CD8-positive, alpha-beta memory T cell (primary cell): ENCODE measurements around the gene CCL18. TPM values are rescaled to one million over a fixed set of nuclear protein-coding genes. Genes with fewer than 3 reads are reported as not detected.
"Not testable (repeated sequence)": the region's sequence is repeated elsewhere in the genome, so short reads cannot be mapped to it uniquely, and the experiment has no call there.

Experiments used
- CTCF ChIA-PET: fragments of 350-600 bp; sonication (Branson Sonifier 250); formaldehyde crosslinking; loops from one replicate; lab custom pipeline; 2021; ENCODE audit warnings: antibody characterized with exemption; lab: Charles Lee
- POLR2A ChIA-PET: fragments of 350-600 bp; sonication (Branson Sonifier 250); formaldehyde crosslinking; loops from one replicate; lab custom pipeline; 2021; ENCODE audit warnings: antibody characterized with exemption; lab: Charles Lee
- DNase-seq, 5 donors: peaks; one replicate each; pipeline versions ENCODE4 v3.0.0 to v3.0.0-alpha.2; 2020 to 2022; ENCODE audit warnings: mixed read lengths in 1 of 5
- H3K27ac ChIP-seq: one replicate; pipeline ENCODE4 v1.7.0; 2013; ENCODE audit warnings: low read depth, mild to moderate bottlenecking, low read length, moderate library complexity
- H3K27me3 ChIP-seq: 2 replicates; pipeline ENCODE4 v1.7.0; 2013; ENCODE audit warnings: low read length, mild to moderate bottlenecking; ENCODE audit not compliant: insufficient read depth, poor library complexity, severe bottlenecking
- H3K36me3 ChIP-seq: 2 replicates; pipeline ENCODE4 v1.7.0; 2013; ENCODE audit warnings: mild to moderate bottlenecking, low read length, moderate library complexity; ENCODE audit not compliant: insufficient read depth
- H3K4me1 ChIP-seq: 2 replicates; pipeline ENCODE4 v1.7.0; 2013; ENCODE audit warnings: mild to moderate bottlenecking, low read length, moderate library complexity; ENCODE audit not compliant: insufficient read depth
- H3K4me3 ChIP-seq: 2 replicates; pipeline ENCODE4 v1.7.0; 2013; ENCODE audit warnings: mild to moderate bottlenecking, low read length
- H3K9me3 ChIP-seq: 2 replicates; pipeline ENCODE4 v1.7.0; 2013; ENCODE audit warnings: mild to moderate bottlenecking, low read length
- H3K27ac Mint-ChIP-seq, 8 donors: one replicate each; pipeline ENCODE4 v1.8.0; 2020 to 2021; ENCODE audit warnings: mixed read lengths in 8 of 8, mild to moderate bottlenecking in 6 of 8, inconsistent platforms in 3 of 8, moderate library complexity in 3 of 8
- H3K27me3 Mint-ChIP-seq, 2 donors: one replicate each; pipeline ENCODE4 v1.8.0; 2020 to 2021; ENCODE audit warnings: mixed read lengths in 2 of 2, mild to moderate bottlenecking in 1 of 2, moderate library complexity in 1 of 2
- H3K36me3 Mint-ChIP-seq, 3 donors: one replicate each; pipeline ENCODE4 v1.8.0; 2020 to 2021; ENCODE audit warnings: mixed read lengths in 3 of 3, inconsistent platforms in 1 of 3, mild to moderate bottlenecking in 1 of 3
- H3K4me1 Mint-ChIP-seq, 3 donors: one replicate each; pipeline ENCODE4 v1.8.0; 2020 to 2021; ENCODE audit warnings: mixed read lengths in 3 of 3, inconsistent platforms in 1 of 3, mild to moderate bottlenecking in 1 of 3
- H3K4me3 Mint-ChIP-seq, 7 donors: one replicate each; pipeline ENCODE4 v1.8.0; 2020 to 2021; ENCODE audit warnings: mixed read lengths in 7 of 7, mild to moderate bottlenecking in 6 of 7, moderate library complexity in 4 of 7, inconsistent platforms in 2 of 7
- H3K9me3 Mint-ChIP-seq, 5 donors: one replicate each; pipeline ENCODE4 v1.8.0; 2020 to 2022; ENCODE audit warnings: mixed read lengths in 5 of 5, mild to moderate bottlenecking in 3 of 5, moderate library complexity in 2 of 5, inconsistent platforms in 1 of 5
- polyA plus RNA-seq: library from polyadenylated mRNA; unstranded; fragments of 300-500 nt; fragmentation: Illumina TruSeq; gene quantifications from one replicate; pipeline ENCODE4 v1.2.3, GENCODE V29; 2021
- total RNA-seq, 2 experiments: library from RNA; stranded (reverse); gene quantifications; one replicate each; pipeline ENCODE4 v1.2.3, GENCODE V29; 2021

CCL18 gene
- total and polyA plus RNA-seq, 3 experiments from 2014 or later = not detected

GRCh38 chr17:36094232-36094631, 30.2 kb downstream of the CCL18 start:
- peak overlapping the region in 2 of 7 donors; percentile 37 to 73 for H3K4me3 Mint-ChIP-seq
- DNase-seq = no peak
- H3K36me3 Mint-ChIP-seq = peaks cover 0 to 4% (median 0%) of the 10 kb centered on the region in 3 donors
- no peak overlapping the region for H3K4me3 ChIP-seq
- H3K4me1 Mint-ChIP-seq = peaks cover 54 to 77% (median 73%) of the 10 kb centered on the region in 3 donors
- CTCF ChIA-PET = no interaction called here
- no peak overlapping the region for H3K27ac ChIP-seq
- peak overlapping the region in 2 of 8 donors; percentile 77 to 85 for H3K27ac Mint-ChIP-seq
- peaks cover 26% of the 10 kb centered on the region for H3K4me1 ChIP-seq
- H3K36me3 ChIP-seq = no peaks in the 10 kb centered on the region
- no peaks in the 10 kb centered on the region for H3K9me3 Mint-ChIP-seq
- H3K9me3 ChIP-seq = no peaks in the 10 kb centered on the region
- no peaks in the 10 kb centered on the region for H3K27me3 ChIP-seq
- POLR2A ChIA-PET = no interaction called here
- no peaks in the 10 kb centered on the region for H3K27me3 Mint-ChIP-seq

GRCh38 chr17:36094746-36095145, 30.7 kb downstream of the CCL18 start:
- Mint-ChIP-seq H3K4me1 (peaks cover 49 to 74% (median 73%) of the 10 kb centered on the region in 3 donors), H3K27ac (peak overlapping the region in 7 of 8 donors; percentile 4 to 77 (median 34)), H3K36me3 (peaks cover 0 to 4% (median 0%) of the 10 kb centered on the region in 3 donors), H3K4me3 (peak overlapping the region in 6 of 7 donors; percentile 3 to 57 (median 10)), H3K27me3 (no peaks in the 10 kb centered on the region), H3K9me3 (no peaks in the 10 kb centered on the region)
- Histone ChIP-seq H3K4me1 (peaks cover 21% of the 10 kb centered on the region), H3K9me3 (no peaks in the 10 kb centered on the region), H3K4me3 (no peak overlapping the region), H3K27me3 (no peaks in the 10 kb centered on the region), H3K36me3 (no peaks in the 10 kb centered on the region), H3K27ac (no peak overlapping the region)
- ChIA-PET CTCF (no interaction called here), POLR2A (no interaction called here)
- DNase-seq = no peak

- Histone ChIP-seq H3K9me3 (no peaks in the 10 kb centered on the region), H3K4me3 (no peak overlapping the region), H3K27ac (no peak overlapping the region), H3K27me3 (no peaks in the 10 kb centered on the region), H3K4me1 (peaks cover 12% of the 10 kb centered on the region), H3K36me3 (no peaks in the 10 kb centered on the region)
- Mint-ChIP-seq H3K4me3 (peak overlapping the region in 6 of 7 donors; percentile 5 to 76 (median 58)), H3K9me3 (no peaks in the 10 kb centered on the region), H3K36me3 (peaks cover 0 to 4% (median 0%) of the 10 kb centered on the region in 3 donors), H3K4me1 (peaks cover 44 to 68% (median 68%) of the 10 kb centered on the region in 3 donors), H3K27me3 (no peaks in the 10 kb centered on the region), H3K27ac (peak overlapping the region in 6 of 8 donors; percentile 4 to 68 (median 44))
- ChIA-PET CTCF (no interaction called here), POLR2A (no interaction called here)
- no peak for DNase-seq
These were observed 31.9 kb downstream of the CCL18 start for GRCh38 chr17:36095992-36096391.

GRCh38 chr17:36099004-36099403, 34.9 kb downstream of the CCL18 start:
- H3K36me3 ChIP-seq, H3K4me3 Mint-ChIP-seq, H3K9me3 ChIP-seq, DNase-seq, POLR2A ChIA-PET, H3K9me3 Mint-ChIP-seq, H3K27ac ChIP-seq, H3K27me3 Mint-ChIP-seq, H3K36me3 Mint-ChIP-seq, H3K4me3 ChIP-seq, H3K27me3 ChIP-seq: not testable (repeated sequence)
- peak overlapping the region in 2 of 8 donors; percentile 16 to 17 for H3K27ac Mint-ChIP-seq
- H3K4me1 Mint-ChIP-seq = peaks cover 45 to 63% (median 63%) of the 10 kb centered on the region in 3 donors
- H3K4me1 ChIP-seq = peaks cover 24% of the 10 kb centered on the region
- CTCF ChIA-PET = interaction anchor here (1.1 kb wide), 1 partner anchor 27 kb away, joined by 3 read pairs; no protein-coding TSS in a partner anchor

- peaks cover 3 to 17% (median 5%) of the 10 kb centered on the region in 3 donors for H3K36me3 Mint-ChIP-seq
- H3K27ac ChIP-seq = peak within 1 kb of the TSS; percentile 64
- H3K27me3 ChIP-seq, H3K9me3 Mint-ChIP-seq, H3K9me3 ChIP-seq, H3K36me3 ChIP-seq, H3K27me3 Mint-ChIP-seq: not testable (repeated sequence)
- CTCF ChIA-PET = interaction anchor here (1.5 to 1.6 kb wide), 2 partner anchors 21 to 31 kb away, joined by 4 to 7 read pairs; no protein-coding TSS in a partner anchor
- peak within 1 kb of the TSS; percentile 94 to 99 (median 98) for H3K27ac Mint-ChIP-seq
- peaks cover 61 to 75% (median 73%) of the 10 kb centered on the region in 3 donors for H3K4me1 Mint-ChIP-seq
- peak in 4 of 5 donors; percentile 47 to 78 (median 64) for DNase-seq
- H3K4me3 Mint-ChIP-seq = peak within 1 kb of the TSS; percentile 91 to 98 (median 97)
- POLR2A ChIA-PET = interaction anchor here (1.1 kb wide), 1 partner anchor 21 kb away, joined by 4 read pairs; no protein-coding TSS in a partner anchor
- peaks cover 44% of the 10 kb centered on the region for H3K4me1 ChIP-seq
- peak within 1 kb of the TSS; percentile 52 for H3K4me3 ChIP-seq
These were observed 39.4 kb downstream of the CCL18 start, which contains the start of gene CCL4 for GRCh38 chr17:36103401-36103975. CCL4 (plus strand) TSS chr17:36103827; CDS start chr17:36103906, 79 bp downstream.

- Mint-ChIP-seq H3K36me3 (peaks cover 3 to 17% (median 5%) of the 10 kb centered on the region in 3 donors), H3K4me1 (peaks cover 65 to 77% (median 74%) of the 10 kb centered on the region in 3 donors), H3K27ac (peak overlapping the region; percentile 93 to 99 (median 98)), H3K4me3 (peak overlapping the region; percentile 91 to 98 (median 97))
- H3K9me3 ChIP-seq, H3K27me3 Mint-ChIP-seq, H3K27me3 ChIP-seq, DNase-seq, H3K9me3 Mint-ChIP-seq, H3K4me3 ChIP-seq, H3K36me3 ChIP-seq: not testable (repeated sequence)
- POLR2A ChIA-PET = interaction anchor here (0.6 to 1.1 kb wide), 2 partner anchors 22 to 288 kb away, joined by 4 read pairs; no protein-coding TSS in a partner anchor
- Histone ChIP-seq H3K27ac (peak overlapping the region; percentile 28), H3K4me1 (peaks cover 48% of the 10 kb centered on the region)
- CTCF ChIA-PET = interaction anchor here (1.6 to 3.4 kb wide), 2 partner anchors 22 to 32 kb away, joined by 4 to 11 read pairs; no protein-coding TSS in a partner anchor
These were observed 40.2 kb downstream of the CCL18 start for GRCh38 chr17:36104246-36104645.

- H3K27me3 Mint-ChIP-seq = no peaks in the 10 kb centered on the region
- ChIA-PET CTCF (interaction anchor here (3.4 kb wide), 1 partner anchor 32 kb away, joined by 11 read pairs; no protein-coding TSS in a partner anchor), POLR2A (interaction anchor here (0.6 to 1.1 kb wide), 2 partner anchors 22 to 288 kb away, joined by 4 read pairs; no protein-coding TSS in a partner anchor)
- Histone ChIP-seq H3K4me3 (peak overlapping the region; percentile 52), H3K36me3 (no peaks in the 10 kb centered on the region), H3K27ac (peak overlapping the region; percentile 28), H3K9me3 (no peaks in the 10 kb centered on the region), H3K4me1 (peaks cover 48% of the 10 kb centered on the region), H3K27me3 (no peaks in the 10 kb centered on the region)
- H3K4me1 Mint-ChIP-seq = peaks cover 65 to 73% (median 72%) of the 10 kb centered on the region in 3 donors
- H3K27ac Mint-ChIP-seq = peak overlapping the region; percentile 93 to 99 (median 98)
- peaks cover 3 to 17% (median 5%) of the 10 kb centered on the region in 3 donors for H3K36me3 Mint-ChIP-seq
- H3K9me3 Mint-ChIP-seq = no peaks in the 10 kb centered on the region
- DNase-seq = no peak
- H3K4me3 Mint-ChIP-seq = peak overlapping the region; percentile 91 to 98 (median 97)
These were observed 40.7 kb downstream of the CCL18 start for GRCh38 chr17:36104701-36105181.
